ENCODE data around the gene NHSL2.

- TF ChIP-seq, protein P1, sequence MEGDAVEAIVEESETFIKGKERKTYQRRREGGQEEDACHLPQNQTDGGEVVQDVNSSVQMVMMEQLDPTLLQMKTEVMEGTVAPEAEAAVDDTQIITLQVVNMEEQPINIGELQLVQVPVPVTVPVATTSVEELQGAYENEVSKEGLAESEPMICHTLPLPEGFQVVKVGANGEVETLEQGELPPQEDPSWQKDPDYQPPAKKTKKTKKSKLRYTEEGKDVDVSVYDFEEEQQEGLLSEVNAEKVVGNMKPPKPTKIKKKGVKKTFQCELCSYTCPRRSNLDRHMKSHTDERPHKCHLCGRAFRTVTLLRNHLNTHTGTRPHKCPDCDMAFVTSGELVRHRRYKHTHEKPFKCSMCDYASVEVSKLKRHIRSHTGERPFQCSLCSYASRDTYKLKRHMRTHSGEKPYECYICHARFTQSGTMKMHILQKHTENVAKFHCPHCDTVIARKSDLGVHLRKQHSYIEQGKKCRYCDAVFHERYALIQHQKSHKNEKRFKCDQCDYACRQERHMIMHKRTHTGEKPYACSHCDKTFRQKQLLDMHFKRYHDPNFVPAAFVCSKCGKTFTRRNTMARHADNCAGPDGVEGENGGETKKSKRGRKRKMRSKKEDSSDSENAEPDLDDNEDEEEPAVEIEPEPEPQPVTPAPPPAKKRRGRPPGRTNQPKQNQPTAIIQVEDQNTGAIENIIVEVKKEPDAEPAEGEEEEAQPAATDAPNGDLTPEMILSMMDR (IDR thresholded peaks at IDR 0.05; ENCODE audit: low read depth, low read length): no peak
- no peak for TF ChIP-seq MAX (IDR thresholded peaks at IDR 0.05; ENCODE audit: low read depth, low read length)
- no peak for TF ChIP-seq POLR2A (IDR thresholded peaks at IDR 0.05; ENCODE audit: extremely low read depth, insufficient read length)
Observed at GRCh38 chrX:72128183-72128834, 217.7 kb downstream of the NHSL2 start.

Measured in NB4 (cell line).